ENCODE measurements around the gene CFAP92.
"Not testable (repeated sequence)": the region's sequence is repeated elsewhere in the genome, so short reads cannot be mapped to it uniquely, and the experiment has no call there.

CFAP92 gene

GRCh38 chr3:128936341-128936740 is 57.5 kb downstream of the CFAP92 start:
- DNase-seq (ENCODE audit: low read depth in 3 of 3): no peak

- DNase-seq (ENCODE audit: low read depth in 3 of 3): no peak
Measured at GRCh38 chr3:128935922-128936321, 58.0 kb downstream of the CFAP92 start.

- DNase-seq (ENCODE audit: low read depth in 3 of 3): no peak
Measured at GRCh38 chr3:128933922-128934253, 60.0 kb downstream of the CFAP92 start.

- DNase-seq (ENCODE audit: low read depth in 3 of 3): no peak
Measured at GRCh38 chr3:128933213-128933921, 60.5 kb downstream of the CFAP92 start.

DNA sequence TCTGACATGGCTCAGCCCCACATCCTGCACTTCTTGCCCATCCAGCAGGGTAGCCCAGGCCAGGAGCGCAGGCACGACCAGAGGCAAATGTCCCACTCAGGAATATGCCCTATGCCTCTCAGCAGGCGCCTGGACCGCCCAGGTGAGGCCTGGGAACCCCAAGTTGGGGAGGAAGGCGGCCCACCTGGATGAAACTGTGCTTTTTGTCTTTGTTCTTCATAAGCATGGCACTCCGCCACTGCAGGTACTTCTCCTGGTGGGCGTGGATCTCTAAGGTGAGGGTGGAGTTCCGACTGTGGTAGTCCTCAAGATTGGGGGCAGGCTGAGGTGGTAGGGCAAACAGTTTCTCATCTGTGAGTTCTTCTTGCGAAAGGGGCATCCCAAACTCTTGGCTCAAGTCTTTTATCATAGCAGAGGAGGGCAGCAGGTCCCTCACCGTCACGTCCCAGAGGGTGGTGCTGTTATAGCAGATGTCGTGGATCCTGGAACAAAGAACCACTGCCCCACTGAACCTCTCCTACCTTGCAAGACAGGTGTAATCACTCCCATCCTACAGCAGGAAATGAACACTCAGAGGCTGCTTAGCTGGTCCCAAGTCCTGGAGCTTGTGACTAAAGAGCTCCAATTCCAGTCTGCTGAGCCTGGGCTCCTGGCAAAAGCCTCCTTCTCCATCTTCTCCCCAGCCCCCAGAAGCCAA is 61.2 kb downstream of the CFAP92 start:
- DNase-seq (ENCODE audit: low read depth in 3 of 3): no peak

- no peak for DNase-seq (ENCODE audit: low read depth in 3 of 3)
Measured at GRCh38 chr3:128931046-128931445, 62.8 kb downstream of the CFAP92 start.

DNA sequence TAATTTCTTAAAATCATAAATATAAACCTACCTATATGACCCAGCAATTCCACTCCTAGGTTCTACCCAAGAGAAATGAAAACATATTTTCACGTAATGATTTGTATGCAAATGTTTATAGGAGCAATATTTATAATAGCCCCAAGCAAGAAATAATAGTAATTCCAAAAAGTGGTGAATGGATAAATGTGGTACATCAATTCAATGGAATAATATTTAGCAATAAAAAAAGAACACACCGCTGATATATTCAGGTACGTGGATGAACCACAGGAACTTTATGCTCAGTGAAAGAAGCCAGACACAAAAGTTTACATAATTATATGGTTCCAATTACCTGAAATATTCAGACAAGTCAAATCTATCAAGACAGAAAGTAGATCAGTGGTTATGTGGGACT is 64.5 kb downstream of the CFAP92 start:
- no peak for DNase-seq (ENCODE audit: low read depth in 3 of 3)

DNA sequence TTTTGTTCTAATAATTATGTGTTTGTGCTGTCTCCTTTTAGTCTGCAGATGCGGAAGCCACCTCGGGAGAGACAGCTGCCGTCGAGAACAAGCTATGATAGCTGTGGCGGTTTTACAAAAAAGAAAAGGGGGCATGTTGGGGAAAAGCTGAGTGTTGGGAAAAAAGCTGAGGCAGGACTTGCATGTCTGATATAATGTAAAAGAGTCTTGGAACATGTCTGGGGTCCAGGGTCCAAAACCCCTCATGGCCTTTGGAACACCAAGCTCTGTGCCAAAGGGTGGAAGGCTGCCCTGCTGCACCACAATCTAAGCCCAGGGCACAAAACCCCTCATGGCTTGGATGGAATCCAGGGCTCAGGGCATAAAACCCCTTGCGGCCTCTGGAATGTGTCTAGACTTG is 69.9 kb downstream of the CFAP92 start:
- DNase-seq (ENCODE audit: low read depth in 3 of 3): not testable (repeated sequence)

DNA sequence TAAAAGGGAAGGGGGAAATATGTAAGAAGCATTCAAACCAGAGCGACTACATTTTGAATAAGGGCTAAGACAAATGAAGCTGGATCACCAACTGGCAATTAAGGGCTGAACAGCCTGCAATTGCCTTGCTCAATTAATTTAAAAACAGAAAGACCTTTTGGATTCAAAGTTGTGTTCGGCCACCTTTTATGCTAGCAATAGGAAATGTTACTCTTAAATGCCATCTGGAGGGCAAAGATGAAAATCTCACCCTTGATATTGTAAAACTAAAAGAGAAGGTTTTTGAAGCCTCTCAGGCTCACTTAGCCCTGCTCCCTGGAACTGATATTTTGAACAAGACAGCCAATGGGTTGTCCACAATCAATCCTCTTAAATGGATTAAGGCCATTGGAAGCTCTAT is 70.3 kb downstream of the CFAP92 start:
- DNase-seq (ENCODE audit: low read depth in 3 of 3): no peak

- DNase-seq (ENCODE audit: low read depth in 3 of 3): peak; percentile 20 to 49 (median 32)
Measured at GRCh38 chr3:128922804-128923459, 70.9 kb downstream of the CFAP92 start.

- DNase-seq (ENCODE audit: low read depth in 3 of 3): no peak
Measured at GRCh38 chr3:128919988-128920387, 73.9 kb downstream of the CFAP92 start.

DNA sequence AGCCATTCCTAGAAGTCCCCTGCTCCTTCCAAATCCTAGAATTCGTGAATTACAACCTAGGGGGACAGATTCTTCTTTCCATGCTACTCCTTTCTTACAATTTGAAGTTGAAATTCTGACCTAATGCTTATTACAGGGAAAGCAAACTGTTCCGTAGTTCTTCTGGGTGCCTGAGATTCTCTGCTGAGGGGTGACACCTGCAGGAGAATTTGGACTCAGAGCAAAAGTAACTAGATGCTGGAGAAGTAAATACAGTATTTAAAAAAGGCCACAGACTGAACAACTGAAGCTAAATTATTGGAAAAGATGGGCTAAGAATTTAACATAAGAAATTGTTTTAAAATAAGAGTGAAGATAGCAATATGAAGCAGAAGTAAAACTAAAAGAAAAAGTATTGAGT is 76.6 kb downstream of the CFAP92 start:
- DNase-seq (ENCODE audit: low read depth in 3 of 3): no peak

DNA sequence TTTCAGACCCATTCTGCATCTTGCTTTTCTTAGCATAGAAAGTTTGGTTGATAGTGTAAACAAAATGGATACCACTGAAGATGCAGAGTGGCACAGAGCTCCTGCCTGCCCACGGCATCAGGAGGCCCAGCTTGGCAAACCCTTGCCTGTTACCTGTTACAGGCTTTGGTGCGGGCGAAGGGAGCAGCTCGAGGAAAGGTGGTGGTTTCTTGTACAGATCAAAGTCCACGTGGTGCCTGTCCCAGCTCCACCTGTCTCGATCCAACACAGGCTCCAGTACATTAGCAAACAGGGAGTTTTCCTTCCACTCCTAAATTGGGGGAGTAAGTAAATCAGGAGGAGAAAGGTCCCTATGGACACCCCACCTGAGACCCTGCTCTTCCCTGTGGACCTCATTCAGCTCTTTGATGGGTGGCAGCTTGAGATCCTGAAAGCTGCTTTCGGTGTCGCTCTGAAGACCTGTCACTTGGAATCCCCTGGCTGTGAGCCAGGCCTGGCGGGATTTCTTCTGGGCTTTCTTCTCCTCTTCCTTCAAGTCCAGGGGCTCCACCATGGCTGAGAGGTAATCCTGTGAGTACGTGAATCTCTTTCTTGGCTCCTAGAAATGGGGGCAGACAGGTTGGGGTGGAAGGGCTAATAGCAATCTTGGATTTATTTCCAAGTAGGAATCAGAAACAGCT is 78.8 kb downstream of the CFAP92 start:
- DNase-seq (ENCODE audit: low read depth in 3 of 3): no peak

DNA sequence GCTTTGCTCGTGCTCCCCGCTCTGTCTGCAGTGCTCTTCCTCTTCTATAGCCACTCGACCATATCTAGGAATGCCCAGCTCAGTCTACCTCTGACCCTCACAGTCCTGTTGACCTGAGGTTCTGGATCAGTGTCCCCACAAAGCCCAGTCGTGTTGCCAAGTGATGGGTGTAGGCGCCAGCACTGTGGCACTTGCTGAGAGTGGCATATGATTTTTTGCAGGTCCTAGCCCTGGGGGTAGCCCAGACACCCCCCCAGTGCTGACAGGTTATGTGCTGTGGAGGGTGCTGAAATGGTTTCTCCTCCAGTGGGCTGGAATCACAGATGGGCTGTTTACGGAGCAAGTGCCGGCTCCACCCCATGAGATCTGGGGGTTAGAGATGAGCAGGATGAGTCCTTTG is 82.0 kb downstream of the CFAP92 start:
- no peak for DNase-seq (ENCODE audit: low read depth in 3 of 3)

- DNase-seq (ENCODE audit: low read depth in 3 of 3): no peak
Measured at GRCh38 chr3:128910006-128910405, 83.9 kb downstream of the CFAP92 start.

DNA sequence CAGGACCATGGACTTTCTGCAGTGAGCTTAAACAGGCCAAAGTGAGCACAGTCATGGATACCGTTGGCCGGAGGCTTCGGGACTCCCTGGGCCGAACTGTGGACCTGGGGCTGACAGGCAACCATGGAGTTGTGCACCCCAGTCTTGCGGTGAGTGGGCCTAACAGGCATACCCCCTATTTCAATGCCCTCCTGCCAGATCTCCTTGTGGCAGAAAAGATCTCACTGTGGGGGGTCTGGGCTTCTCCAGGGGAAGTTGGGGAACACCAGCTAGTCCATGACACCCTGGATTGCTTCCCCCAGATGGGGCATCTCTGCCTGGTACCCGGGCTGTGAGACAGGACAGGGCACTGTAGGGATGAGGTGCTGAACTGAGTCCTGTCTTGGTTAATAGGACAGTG is 84.9 kb downstream of the CFAP92 start:
- no peak for DNase-seq (ENCODE audit: low read depth in 3 of 3)

GRCh38 chr3:128907706-128908445 is 86.0 kb downstream of the CFAP92 start:
- DNase-seq (ENCODE audit: low read depth in 3 of 3): no peak

DNA sequence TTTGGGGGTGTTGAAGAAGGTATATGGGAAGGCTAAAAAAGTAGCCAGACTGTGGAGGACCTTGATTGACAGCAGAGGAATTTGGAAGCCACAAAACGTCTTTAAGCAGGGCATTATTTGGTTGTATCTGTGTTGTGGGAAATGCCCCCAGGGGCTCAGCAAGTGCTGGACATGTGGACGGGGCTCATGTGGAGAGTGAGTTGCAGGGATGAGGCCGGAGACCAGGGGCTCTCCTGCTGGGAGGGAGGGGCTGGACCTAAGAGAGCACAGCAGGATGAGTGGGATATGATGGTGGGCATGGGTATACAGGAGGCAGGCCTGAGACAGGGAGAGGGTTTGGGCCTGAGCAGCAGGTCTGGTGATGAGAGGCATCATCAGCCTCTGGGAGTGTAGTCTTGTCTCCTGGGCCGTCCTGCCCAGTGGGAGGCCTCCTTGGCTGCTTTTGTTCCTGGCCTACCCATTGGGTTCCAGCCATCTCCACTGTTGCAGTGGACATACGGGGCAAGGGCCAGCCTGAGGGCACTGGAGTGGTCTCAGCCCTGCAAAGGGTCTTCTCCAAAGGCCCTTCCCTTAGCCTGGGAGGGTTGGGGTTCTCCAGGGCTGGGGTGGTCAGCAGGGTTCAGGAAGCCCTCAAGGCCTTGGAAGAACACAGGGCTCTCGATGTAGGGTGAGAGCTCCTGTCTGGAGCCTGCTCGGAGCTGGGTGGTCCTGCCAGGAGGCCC is 86.9 kb downstream of the CFAP92 start:
- no peak for DNase-seq (ENCODE audit: low read depth in 3 of 3)

DNA sequence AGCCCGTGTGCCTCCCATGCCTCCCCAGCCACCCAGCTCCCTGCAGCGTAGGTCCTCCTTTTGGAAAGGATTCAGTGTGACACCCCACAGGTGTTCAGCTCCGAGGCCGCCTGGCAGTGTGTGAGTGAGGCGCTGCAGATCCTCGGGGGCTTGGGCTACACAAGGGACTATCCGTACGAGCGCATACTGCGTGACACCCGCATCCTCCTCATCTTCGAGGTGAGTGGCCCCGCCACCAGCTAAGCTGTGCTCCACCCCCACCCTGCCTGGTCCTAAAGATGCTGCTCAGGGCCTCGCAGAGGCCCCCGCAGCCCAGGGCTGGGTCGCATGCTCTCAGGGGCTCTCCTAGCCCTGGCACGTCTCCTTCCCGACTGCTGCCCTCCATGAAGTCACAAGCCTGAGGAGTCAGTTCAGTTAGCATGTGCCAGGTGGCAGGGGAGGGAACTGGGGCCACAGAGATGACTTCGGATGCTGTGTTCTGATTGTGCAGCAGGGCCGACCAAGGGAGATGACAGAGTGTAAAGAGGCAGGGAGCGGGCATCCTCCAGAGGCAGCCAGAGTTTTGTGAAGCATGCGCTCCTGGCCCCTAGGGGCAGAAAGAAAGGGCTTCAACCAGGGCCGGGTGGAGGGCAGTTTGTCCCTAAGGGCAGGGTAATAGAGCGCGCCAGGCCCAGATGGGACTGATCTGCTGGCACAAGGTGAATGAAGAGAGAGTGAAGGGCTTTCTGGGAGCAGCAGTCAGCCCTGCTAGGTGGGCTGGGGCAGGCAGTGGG is 87.7 kb downstream of the CFAP92 start:
- no peak for DNase-seq (ENCODE audit: low read depth in 3 of 3)

- no peak for DNase-seq (ENCODE audit: low read depth in 3 of 3)
Measured at GRCh38 chr3:128903501-128903900, 90.4 kb downstream of the CFAP92 start.

Measured in stimulated activated CD4-positive, alpha-beta T cell treated with anti-CD3 and anti-CD28 coated beads, TNF-alpha, amount 100 ng/mL, for 48 hours (primary cell).